H1 (cell line): Measurements from ENCODE around the gene USB1. TPM values are rescaled to one million over a fixed set of nuclear protein-coding genes. Genes with fewer than 3 reads are reported as not detected.

Source experiments
- CTCF ChIA-PET: fragments of 300-600 bp; sonication (Branson Sonifier 250); formaldehyde crosslinking; loops from one replicate; lab custom pipeline; 2021; ENCODE audit not compliant: partially characterized antibody; lab: Charles Lee
- POLR2A ChIA-PET: fragments of 300-600 bp; sonication (Branson Sonifier 250); formaldehyde crosslinking; loops from one replicate; lab custom pipeline; 2021; ENCODE audit warnings: inconsistent platforms; ENCODE audit not compliant: partially characterized antibody; lab: Charles Lee
- DNase-seq, 2 experiments: peaks; one replicate each; pipeline versions ENCODE4 v3.0.0 to v3.0.0-alpha.2; 2010 to 2022; ENCODE audit warnings: low spot score in 2 of 2, low read depth in 1 of 2, mixed read lengths in 1 of 2
- FAIRE-seq: peaks from 2 replicates; lab custom pipeline; 2011; peaks lifted over from hg19 to GRCh38; lab: Jason Lieb, UNC
- H2AFZ ChIP-seq: 2 replicates; pipeline ENCODE4 v1.8.1; 2012; ENCODE audit warnings: low read length, inconsistent platforms
- H2AK5ac ChIP-seq: 2 replicates; pipeline ENCODE4 v1.6.1; 2013; ENCODE audit warnings: low read depth, low read length
- H2BK120ac ChIP-seq: replicated peaks from 2 replicates; pipeline ENCODE3; 2013; ENCODE audit warnings: low read depth, low read length, inconsistent platforms
- H2BK12ac ChIP-seq: 2 replicates; pipeline ENCODE4 v1.6.1; 2013; ENCODE audit warnings: low read depth, low read length
- H2BK15ac ChIP-seq: 2 replicates; pipeline ENCODE4 v1.6.1; 2013; ENCODE audit warnings: low read length
- H2BK20ac ChIP-seq: 2 replicates; pipeline ENCODE4 v1.6.1; 2013; ENCODE audit warnings: low read length
- H2BK5ac ChIP-seq: 2 replicates; pipeline ENCODE4 v1.6.1; 2013; ENCODE audit warnings: low read depth, low read length
- H3K14ac ChIP-seq: 2 replicates; pipeline ENCODE4 v1.6.1; 2013; ENCODE audit warnings: inconsistent platforms; ENCODE audit not compliant: insufficient read length
- H3K18ac ChIP-seq: 2 replicates; pipeline ENCODE4 v1.6.1; 2013; ENCODE audit warnings: low read length; ENCODE audit errors: extremely low read depth
- H3K23ac ChIP-seq: 2 replicates; pipeline ENCODE4 v1.6.1; 2013; ENCODE audit warnings: inconsistent platforms; ENCODE audit not compliant: insufficient read length
- H3K23me2 ChIP-seq: 2 replicates; pipeline ENCODE4 v1.6.1; 2013; ENCODE audit warnings: low read depth, low read length
- H3K27ac ChIP-seq: 2 replicates; pipeline ENCODE4 v1.6.1; 2011; ENCODE audit warnings: low read depth, low read length, inconsistent platforms
- H3K27me3 ChIP-seq, 4 experiments: replicated peaks in 1 of 4; 1 replicate in 1 of 4; 2 replicates in 3 of 4; pipeline versions ENCODE4 v1.6.1 to v1.8.1; 2011 to 2013; ENCODE audit warnings: low read length in 3 of 4, mild to moderate bottlenecking in 3 of 4, inconsistent platforms in 2 of 4, mixed read lengths in 2 of 4, moderate library complexity in 1 of 4; ENCODE audit not compliant: control insufficient read depth in 3 of 4, insufficient read depth in 3 of 4; ENCODE audit errors: extremely low read depth in 1 of 4
- H3K36me3 ChIP-seq, 4 experiments: 2 replicates each; pipeline versions ENCODE4 v1.6.1 to v1.8.1; 2011 to 2013; ENCODE audit warnings: mild to moderate bottlenecking in 4 of 4, low read length in 3 of 4, moderate library complexity in 2 of 4, control low read depth in 1 of 4, inconsistent platforms in 1 of 4; ENCODE audit not compliant: insufficient read depth in 4 of 4, control insufficient read depth in 2 of 4
- H3K4ac ChIP-seq: replicated peaks from 2 replicates; pipeline ENCODE3; 2013; ENCODE audit warnings: low read length, low read depth, mixed read lengths, inconsistent platforms; ENCODE audit not compliant: insufficient read length
- H3K4me1 ChIP-seq, 4 experiments: replicated peaks in 1 of 4; 1 replicate in 1 of 4; 2 replicates in 3 of 4; pipeline versions ENCODE4 v1.6.1 to v1.8.1; 2011 to 2013; ENCODE audit warnings: low read length in 3 of 4, inconsistent platforms in 2 of 4, mixed read lengths in 1 of 4; ENCODE audit not compliant: insufficient read depth in 4 of 4, control insufficient read depth in 3 of 4
- H3K4me2 ChIP-seq, 2 experiments: 2 replicates each; pipeline versions ENCODE4 v1.6.1 to v1.8.1; 2011 to 2013; ENCODE audit warnings: low read depth in 2 of 2, low read length in 2 of 2, control low read depth in 1 of 2, inconsistent platforms in 1 of 2, mild to moderate bottlenecking in 1 of 2; ENCODE audit not compliant: insufficient read depth in 1 of 2
- H3K4me3 ChIP-seq, 4 experiments: fragments of 200-600, 300-600 bp in 1 of 4; sonication (generic), shearing (Covaris generic), sonication (Bioruptor Twin) in 1 of 4; 2 replicates each; pipeline versions ENCODE4 v1.5.1 to v1.8.1; 2011 to 2016; ENCODE audit warnings: low read length in 4 of 4, low read depth in 3 of 4, control low read depth in 2 of 4, inconsistent platforms in 2 of 4, mild to moderate bottlenecking in 2 of 4, mixed read lengths in 1 of 4, moderate library complexity in 1 of 4; ENCODE audit not compliant: insufficient read depth in 2 of 4; ENCODE audit errors: extremely low read depth in 1 of 4
- H3K56ac ChIP-seq: replicated peaks from 2 replicates; pipeline ENCODE3; 2013; ENCODE audit warnings: low read depth, mild to moderate bottlenecking, mixed read lengths, low read length, inconsistent platforms; ENCODE audit not compliant: insufficient read length
- H3K79me1 ChIP-seq: 2 replicates; pipeline ENCODE4 v1.6.1; 2013; ENCODE audit warnings: low read depth, low read length, control low read depth
- H3K79me2 ChIP-seq, 2 experiments: 2 replicates each; pipeline versions ENCODE4 v1.6.1 to v1.8.1; 2012 to 2013; ENCODE audit warnings: low read length in 2 of 2, mild to moderate bottlenecking in 2 of 2, inconsistent platforms in 1 of 2; ENCODE audit not compliant: insufficient read depth in 2 of 2, control insufficient read depth in 1 of 2
- H3K9ac ChIP-seq, 4 experiments: replicated peaks in 1 of 4; 1 replicate in 1 of 4; 2 replicates in 3 of 4; pipeline versions ENCODE4 v1.6.1 to v1.8.1; 2011 to 2013; ENCODE audit warnings: low read depth in 3 of 4, low read length in 3 of 4, control low read depth in 2 of 4, mild to moderate bottlenecking in 2 of 4, moderate library complexity in 2 of 4, inconsistent platforms in 1 of 4; ENCODE audit errors: extremely low read depth in 1 of 4
- H3K9me3 ChIP-seq, 2 experiments: 2 replicates each; pipeline versions ENCODE4 v1.6.1 to v1.8.1; 2012 to 2013; ENCODE audit warnings: mild to moderate bottlenecking in 2 of 2, moderate library complexity in 2 of 2, control low read depth in 1 of 2, inconsistent platforms in 1 of 2, low read depth in 1 of 2, low read length in 1 of 2, mixed read lengths in 1 of 2; ENCODE audit not compliant: insufficient read depth in 2 of 2
- H4K20me1 ChIP-seq, 2 experiments: replicated peaks in 1 of 2; 2 replicates each; pipeline versions ENCODE3 to v1.8.1; 2011 to 2013; ENCODE audit warnings: inconsistent platforms in 2 of 2, low read length in 2 of 2, mild to moderate bottlenecking in 1 of 2; ENCODE audit not compliant: insufficient read depth in 2 of 2, control insufficient read depth in 1 of 2
- H4K5ac ChIP-seq: 2 replicates; pipeline ENCODE4 v1.6.1; 2013; ENCODE audit warnings: low read length, low read depth, mixed read lengths, inconsistent platforms; ENCODE audit not compliant: insufficient read length
- H4K8ac ChIP-seq: 2 replicates; pipeline ENCODE4 v1.8.0; 2013; ENCODE audit warnings: mild to moderate bottlenecking, moderate library complexity, low read length, inconsistent platforms; ENCODE audit not compliant: insufficient read depth; ENCODE audit errors: extremely low read depth
- H4K91ac ChIP-seq: replicated peaks from 2 replicates; pipeline ENCODE3; 2013; ENCODE audit warnings: low read length, mixed read lengths, inconsistent platforms; ENCODE audit not compliant: insufficient read length
- CBX8 ChIP-seq: fragments of 300-800, 300-1000 bp; sonication (generic); IDR thresholded peaks from 2 replicates; pipeline ENCODE4 v1.7.1; 2016; ENCODE audit warnings: low read depth, low read length, borderline replicate concordance
- TAF1 ChIP-seq: IDR thresholded peaks from 2 replicates; pipeline ENCODE4 v1.6.1; 2011; ENCODE audit warnings: mild to moderate bottlenecking, low read depth, low read length
- WGBS, 2 experiments: shearing (Covaris generic) in 1 of 2; methylation state at CpG; one replicate each; pipeline versions ENCODE4 v1.1.6 to v1.1.7; 2013 to 2015; ENCODE audit warnings: low lambda C conversion rate in 2 of 2, mixed read lengths in 2 of 2, inconsistent platforms in 1 of 2, low coverage in 1 of 2, missing lambda C conversion rate in 1 of 2; ENCODE audit not compliant: insufficient replicate concordance in 2 of 2, insufficient coverage in 1 of 2, insufficient read length in 1 of 2; ENCODE audit errors: extremely low coverage in 1 of 2, missing lambda C conversion rate in 1 of 2; 5-methylcytosine and 5-hydroxymethylcytosine counted together
- polyA plus RNA-seq, 7 experiments: library from polyadenylated mRNA; depleted of rRNA in 3 of 7; stranded (reverse) in 5 of 7; unstranded in 2 of 7; fragments of >200 nt in 5 of 7; fragments of 200-250 nt in 2 of 7; gene quantifications; 1 replicate in 5 of 7; 2 replicates in 1 of 7; 4 replicates in 1 of 7; pipeline versions ENCODE4 v1.2.1 to v1.2.3, GENCODE V29; 2011 to 2013; ENCODE audit warnings: missing spikeins in 2 of 7, mixed read lengths in 2 of 7
- total RNA-seq: library from RNA; stranded (reverse); fragmentation: NEBNext Ultra II Directional; extraction: Animal tissue kit (Norgen Biotek cat#: 25700); gene quantifications from 2 replicates; pipeline ENCODE4 v1.2.1, GENCODE V29; 2021

The USB1 gene
- total and polyA plus RNA-seq, 2 of the 8 experiments (the other 6 are each of a cell fraction or from before 2014, with no cell fraction given) = 65.4 to 75.9 TPM

GRCh38 chr16:57998486-57998885 is 2.7 kb upstream of the USB1 start:
- no peak overlapping the region for H2BK5ac ChIP-seq
- H4K8ac ChIP-seq = no peak overlapping the region
- no peak overlapping the region for H2AK5ac ChIP-seq
- ChIA-PET POLR2A (interaction anchor here (0.9 to 1.5 kb wide), 2 partner anchors 14 to 67 kb away, joined by 3 to 5 read pairs; no protein-coding TSS in a partner anchor), CTCF (interaction anchor here (0.7 to 26.3 kb wide), 10 partner anchors 11 to 223 kb away, joined by 3 to 305 read pairs (median 3); a partner anchor contains a TSS)
- H2BK120ac ChIP-seq = no peak overlapping the region
- H3K9ac ChIP-seq = no peak overlapping the region
- no peak overlapping the region for H3K27ac ChIP-seq
- H3K4ac ChIP-seq = no peak overlapping the region
- H2BK12ac ChIP-seq = no peak overlapping the region
- H3K27me3 ChIP-seq = peaks cover 0 to 3% (median 0%) of the 10 kb centered on the region in 4 experiments; a peak in 2 of 7 replicates
- no peak for FAIRE-seq
- H3K9me3 ChIP-seq = no peaks in the 10 kb centered on the region
- no peak overlapping the region for H3K14ac ChIP-seq
- no peak overlapping the region for H2AFZ ChIP-seq
- H2BK20ac ChIP-seq = no peak overlapping the region
- H4K20me1 ChIP-seq = peaks cover 0 to 7% of the 10 kb centered on the region in 2 experiments
- H4K5ac ChIP-seq = no peak overlapping the region
- H3K18ac ChIP-seq = no peak overlapping the region
- no peak overlapping the region for H3K23ac ChIP-seq
- peaks cover 5 to 10% (median 7%) of the 10 kb centered on the region in 4 experiments; a peak in 6 of 7 replicates for H3K4me1 ChIP-seq
- H3K79me2 ChIP-seq = no peaks in the 10 kb centered on the region; a peak in 1 of 4 replicates
- no peak overlapping the region for H4K91ac ChIP-seq
- no peak overlapping the region; a peak in 1 of 4 replicates for H3K4me2 ChIP-seq
- no peak overlapping the region for H3K56ac ChIP-seq
- peaks cover 2 to 15% (median 7%) of the 10 kb centered on the region in 4 experiments; a peak in 6 of 8 replicates for H3K36me3 ChIP-seq
- H3K4me3 ChIP-seq = no peak overlapping the region
- 87% methylated on average over 8 of the region's 8 CpGs; no CpG with 5 or more reads in 1 of the 2 experiments for whole genome bisulfite sequencing, 2 experiments
- TF ChIP-seq TAF1 = no peak
- no peak for TF ChIP-seq CBX8
- no peak overlapping the region for H2BK15ac ChIP-seq
- no peaks in the 10 kb centered on the region for H3K79me1 ChIP-seq
- DNase-seq = no peak
- peaks cover 7% of the 10 kb centered on the region for H3K23me2 ChIP-seq
